A673 (cell line): ENCODE measurements around the gene FFAR2. TPM values are rescaled to one million over a fixed set of nuclear protein-coding genes. Genes with fewer than 3 reads are reported as not detected.
A peak's percentile ranks its signal among the peaks of the same experiment; 100 is the strongest.

Source experiments
- BruUV-seq: library from RNA; stranded (reverse); fragments of 400-500 nt; replicated peaks from 2 replicates; lab custom pipeline; 2021; lab: Mats Ljungman, UMichigan
- CTCF ChIA-PET: fragments of 300-600 bp; sonication (Branson Sonifier 250); formaldehyde crosslinking; loops from one replicate; lab custom pipeline; 2022; ENCODE audit warnings: antibody characterized with exemption; lab: Charles Lee
- POLR2A ChIA-PET: fragments of 300-600 bp; sonication (Branson Sonifier 250); formaldehyde crosslinking; loops from one replicate; lab custom pipeline; 2022; ENCODE audit warnings: antibody characterized with exemption; ENCODE audit not compliant: low non-redundant PET; lab: Charles Lee
- DNase-seq: peaks from one replicate; pipeline ENCODE4 v3.0.0-alpha.2; 2015; ENCODE audit warnings: low spot score
- H3K27ac ChIP-seq: fragments of 200-600 bp; sonication (generic); 2 replicates; pipeline ENCODE4 v1.5.1; 2016; ENCODE audit warnings: mixed run types, low read depth, mild to moderate bottlenecking, mixed read lengths, antibody characterized with exemption, low read length; ENCODE audit not compliant: poor library complexity, severe bottlenecking
- H3K27me3 ChIP-seq: fragments of 200-600 bp; sonication (generic); replicated peaks from 2 replicates; pipeline ENCODE4 v1.6.1; 2017; ENCODE audit warnings: mixed run types, low read depth, mild to moderate bottlenecking, mixed read lengths, antibody characterized with exemption, low read length; ENCODE audit not compliant: insufficient read depth, poor library complexity
- H3K36me3 ChIP-seq: fragments of 200-600 bp; sonication (generic); 2 replicates; pipeline ENCODE4 v1.6.1; 2016; ENCODE audit warnings: mixed run types, mild to moderate bottlenecking, mixed read lengths, antibody characterized with exemption, low read length; ENCODE audit not compliant: insufficient read depth, poor library complexity, severe bottlenecking
- H3K4me1 ChIP-seq: fragments of 200-600 bp; sonication (generic); 2 replicates; pipeline ENCODE4 v1.6.1; 2017; ENCODE audit warnings: mixed run types, mild to moderate bottlenecking, mixed read lengths, antibody characterized with exemption, low read length; ENCODE audit not compliant: insufficient read depth, poor library complexity, severe bottlenecking
- H3K4me3 ChIP-seq: fragments of 200-600 bp; sonication (generic); 2 replicates; pipeline ENCODE4 v1.5.1; 2016; ENCODE audit warnings: low read depth, mixed run types, mild to moderate bottlenecking, mixed read lengths, low read length; ENCODE audit not compliant: poor library complexity, severe bottlenecking
- H3K9me3 ChIP-seq: fragments of 200-600 bp; sonication (generic); 2 replicates; pipeline ENCODE4 v1.6.1; 2016; ENCODE audit warnings: mixed run types, low read depth, mild to moderate bottlenecking, mixed read lengths, antibody characterized with exemption, low read length; ENCODE audit not compliant: poor library complexity, severe bottlenecking
- EZH2 ChIP-seq: fragments of 200-600 bp; sonication (generic); IDR thresholded peaks from 2 replicates; pipeline ENCODE4 v1.6.1; 2017; ENCODE audit warnings: borderline replicate concordance, low read depth, mild to moderate bottlenecking, mixed read lengths, antibody characterized with exemption, low read length; ENCODE audit not compliant: poor library complexity, severe bottlenecking
- intact Hi-C: fragments of 100-400 bp; cut with micrococcal nuclease; formaldehyde crosslinking; loops from one replicate; pipeline ENCODE4 v1.10.0; 2022; ENCODE audit not compliant: unreplicated experiment
- total RNA-seq: library from RNA; stranded (reverse); gene quantifications from 2 replicates; pipeline ENCODE4 v1.2.3, GENCODE V29; 2021
- TF ChIP-seq, protein P1 (sequence below): fragments of 300-800, 200-600 bp; sonication (generic); conservative IDR thresholded peaks from 2 replicates; pipeline ENCODE4 v1.5.1; 2017; ENCODE audit warnings: low read depth, mild to moderate bottlenecking, antibody characterized with exemption, low read length, moderate library complexity, mixed read lengths

FFAR2 gene
- total RNA-seq, 1 experiment from 2014 or later, result not detected

DNA sequence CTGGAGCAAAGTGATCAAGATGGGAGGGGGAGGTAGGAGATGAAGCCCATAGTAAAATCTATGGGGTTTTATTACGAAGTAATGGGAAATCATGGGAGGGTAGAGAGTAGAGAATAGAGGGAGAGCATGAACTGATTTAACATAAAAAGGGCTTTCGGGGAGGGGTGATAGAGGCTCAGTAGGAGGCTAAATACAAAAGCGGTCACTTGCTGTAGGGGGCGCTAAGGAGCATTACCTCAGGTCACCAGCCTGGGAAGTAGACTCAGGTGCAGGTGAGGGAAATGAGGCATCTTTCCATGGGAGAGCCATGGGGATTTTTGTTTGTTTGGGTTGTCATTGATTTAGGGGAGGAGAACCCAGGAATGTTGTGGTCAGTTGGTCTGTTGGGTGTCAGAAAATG, 28.1 kb downstream of the FFAR2 start:
- TF ChIP-seq EZH2, result no peak
- TF ChIP-seq, protein P1, sequence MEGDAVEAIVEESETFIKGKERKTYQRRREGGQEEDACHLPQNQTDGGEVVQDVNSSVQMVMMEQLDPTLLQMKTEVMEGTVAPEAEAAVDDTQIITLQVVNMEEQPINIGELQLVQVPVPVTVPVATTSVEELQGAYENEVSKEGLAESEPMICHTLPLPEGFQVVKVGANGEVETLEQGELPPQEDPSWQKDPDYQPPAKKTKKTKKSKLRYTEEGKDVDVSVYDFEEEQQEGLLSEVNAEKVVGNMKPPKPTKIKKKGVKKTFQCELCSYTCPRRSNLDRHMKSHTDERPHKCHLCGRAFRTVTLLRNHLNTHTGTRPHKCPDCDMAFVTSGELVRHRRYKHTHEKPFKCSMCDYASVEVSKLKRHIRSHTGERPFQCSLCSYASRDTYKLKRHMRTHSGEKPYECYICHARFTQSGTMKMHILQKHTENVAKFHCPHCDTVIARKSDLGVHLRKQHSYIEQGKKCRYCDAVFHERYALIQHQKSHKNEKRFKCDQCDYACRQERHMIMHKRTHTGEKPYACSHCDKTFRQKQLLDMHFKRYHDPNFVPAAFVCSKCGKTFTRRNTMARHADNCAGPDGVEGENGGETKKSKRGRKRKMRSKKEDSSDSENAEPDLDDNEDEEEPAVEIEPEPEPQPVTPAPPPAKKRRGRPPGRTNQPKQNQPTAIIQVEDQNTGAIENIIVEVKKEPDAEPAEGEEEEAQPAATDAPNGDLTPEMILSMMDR, result peak; percentile 44
- Histone ChIP-seq H3K27ac (no peak overlapping the region), H3K27me3 (no peaks in the 10 kb centered on the region), H3K36me3 (no peaks in the 10 kb centered on the region), H3K4me1 (peaks cover 6% of the 10 kb centered on the region), H3K9me3 (no peaks in the 10 kb centered on the region), H3K4me3 (no peak overlapping the region)
- ChIA-PET POLR2A (no interaction called here), CTCF (no interaction called here)
- DNase-seq, result no peak
- intact Hi-C loops, result no loop called here
- BruUV-seq, result no TSS peak

DNA sequence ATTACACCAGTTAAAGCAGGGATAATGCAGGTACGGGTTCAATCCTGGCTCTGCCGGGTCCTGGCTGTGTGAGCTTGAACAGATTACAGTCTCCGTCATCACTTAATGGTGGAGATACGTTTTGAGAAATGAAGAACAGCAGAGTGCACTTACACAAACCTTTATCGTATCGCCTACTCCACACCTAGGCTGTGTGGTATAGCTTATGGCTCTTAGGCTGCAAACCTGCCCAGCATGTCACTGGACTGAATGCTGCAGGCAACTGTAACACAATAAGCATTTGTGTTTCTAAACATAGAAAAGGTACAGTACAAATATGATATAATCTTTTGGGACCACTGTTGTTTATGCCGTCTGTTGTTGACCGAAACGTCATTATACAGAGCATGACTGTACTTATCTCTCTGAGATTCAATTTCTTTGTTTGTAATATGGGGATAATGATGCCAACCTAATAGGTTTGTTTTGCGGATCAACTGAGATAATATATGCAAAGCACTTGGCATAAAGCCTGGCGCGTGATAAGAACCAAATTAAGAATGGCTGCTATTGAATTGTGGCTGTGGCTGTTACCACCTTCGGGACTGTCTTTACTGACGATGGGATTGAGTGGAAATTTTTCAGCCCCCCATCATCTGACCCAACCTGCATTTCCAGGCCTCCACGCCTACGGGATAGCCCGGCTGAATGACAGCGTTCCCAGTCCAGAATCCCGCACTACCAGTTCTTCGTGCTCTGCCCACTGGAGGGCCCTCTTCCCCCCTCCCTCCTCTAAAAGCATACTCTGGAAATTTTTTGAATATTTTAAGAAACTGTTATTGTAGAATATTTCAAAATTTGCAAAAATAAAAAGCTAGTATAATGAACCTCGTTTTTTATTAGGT, 31.0 kb downstream of the FFAR2 start:
- H3K27ac ChIP-seq, result no peak overlapping the region
- H3K4me1 ChIP-seq, result peaks cover 6% of the 10 kb centered on the region
- intact Hi-C loops, result no loop called here
- POLR2A ChIA-PET, result no interaction called here
- H3K4me3 ChIP-seq, result no peak overlapping the region
- TF ChIP-seq, protein P1, result peak; percentile 33; the same call in 1 of the 2 replicates
- no peak for TF ChIP-seq EZH2
- H3K9me3 ChIP-seq, result no peaks in the 10 kb centered on the region
- H3K27me3 ChIP-seq, result no peaks in the 10 kb centered on the region
- H3K36me3 ChIP-seq, result no peaks in the 10 kb centered on the region
- no TSS peak for BruUV-seq
- CTCF ChIA-PET, result interaction anchor here (0.7 kb wide), 1 partner anchor 52 kb away, joined by 5 read pairs; no protein-coding TSS in a partner anchor
- peak; percentile 23 for DNase-seq

DNA sequence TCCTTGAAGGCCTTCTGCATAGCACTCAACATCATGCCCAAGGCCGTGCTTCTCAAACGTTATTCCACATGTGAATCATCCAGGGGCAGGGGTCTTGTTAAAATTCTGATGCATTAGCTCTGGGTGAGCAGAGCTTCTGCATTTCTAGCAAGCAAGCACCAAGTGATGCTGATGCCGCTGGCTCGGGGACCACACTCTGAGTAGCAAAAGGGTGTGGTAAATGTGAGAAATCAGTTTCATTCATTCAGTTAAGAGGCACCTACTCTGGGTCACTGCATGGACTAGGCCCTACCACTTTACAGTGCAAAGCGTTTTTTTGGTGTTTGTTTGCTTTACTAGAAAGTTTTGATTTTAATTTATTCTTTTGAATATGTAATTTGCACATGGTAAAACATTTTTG, 35.0 kb downstream of the FFAR2 start:
- intact Hi-C loops, result no loop called here
- peaks cover 6% of the 10 kb centered on the region for H3K4me1 ChIP-seq
- no peaks in the 10 kb centered on the region for H3K36me3 ChIP-seq
- DNase-seq, result no peak
- ChIA-PET CTCF (no interaction called here), POLR2A (no interaction called here)
- BruUV-seq, result no TSS peak
- peaks cover 25% of the 10 kb centered on the region for H3K27me3 ChIP-seq
- TF ChIP-seq, protein P1, result no peak
- TF ChIP-seq EZH2, result no peak
- H3K27ac ChIP-seq, result no peak overlapping the region
- no peaks in the 10 kb centered on the region for H3K9me3 ChIP-seq
- H3K4me3 ChIP-seq, result no peak overlapping the region
